Mesenchymal stem cell (in vitro differentiated cells and primary cell): Measurements from ENCODE around the gene TMEM267.

Experiments used
- DNase-seq: peaks from one replicate; pipeline ENCODE4 v3.0.0-alpha.2; 2013
- H2AFZ ChIP-seq: one replicate; pipeline ENCODE4 v1.6.1; 2013; ENCODE audit warnings: low read depth, mild to moderate bottlenecking, control low read depth, inconsistent platforms, low read length, moderate library complexity
- H2AK5ac ChIP-seq: 2 replicates; pipeline ENCODE4 v1.6.1; 2013; ENCODE audit warnings: low read length, moderate library complexity, mild to moderate bottlenecking, inconsistent platforms; ENCODE audit not compliant: severe bottlenecking
- H2BK120ac ChIP-seq: one replicate; pipeline ENCODE4 v1.6.1; 2013; ENCODE audit warnings: low read depth, mild to moderate bottlenecking, inconsistent platforms, low read length, moderate library complexity
- H2BK12ac ChIP-seq, 2 experiments: one replicate each; pipeline ENCODE4 v1.6.1; 2013; ENCODE audit warnings: inconsistent platforms in 2 of 2, low read length in 2 of 2, mild to moderate bottlenecking in 2 of 2, moderate library complexity in 2 of 2, control low read depth in 1 of 2
- H2BK15ac ChIP-seq: one replicate; pipeline ENCODE4 v1.6.1; 2013; ENCODE audit warnings: mild to moderate bottlenecking, low read depth, inconsistent platforms; ENCODE audit not compliant: poor library complexity, severe bottlenecking
- H2BK5ac ChIP-seq: 2 replicates; pipeline ENCODE4 v1.6.1; 2013; ENCODE audit warnings: low read depth, mild to moderate bottlenecking, low read length, control low read depth, inconsistent platforms; ENCODE audit not compliant: poor library complexity, severe bottlenecking
- H3K14ac ChIP-seq, 2 experiments: one replicate each; pipeline ENCODE4 v1.6.1; 2013; ENCODE audit warnings: inconsistent platforms in 2 of 2, low read length in 2 of 2, control low read depth in 1 of 2, mild to moderate bottlenecking in 1 of 2, moderate library complexity in 1 of 2
- H3K18ac ChIP-seq, 2 experiments: one replicate each; pipeline ENCODE4 v1.6.1; 2013; ENCODE audit warnings: inconsistent platforms in 2 of 2, low read length in 2 of 2, control low read depth in 1 of 2, low read depth in 1 of 2, mild to moderate bottlenecking in 1 of 2
- H3K23ac ChIP-seq, 2 experiments: one replicate each; pipeline ENCODE4 v1.6.1; 2013; ENCODE audit warnings: inconsistent platforms in 2 of 2, low read length in 2 of 2, mild to moderate bottlenecking in 2 of 2, moderate library complexity in 2 of 2, control low read depth in 1 of 2
- H3K27ac ChIP-seq: 2 replicates; pipeline ENCODE4 v1.5.1; 2013; ENCODE audit warnings: mild to moderate bottlenecking, moderate library complexity, low read length, control low read depth, inconsistent platforms; ENCODE audit not compliant: poor library complexity, severe bottlenecking
- H3K27me3 ChIP-seq, 2 experiments: 2 replicates each; pipeline versions ENCODE4 v1.6.1 to v1.7.0; 2013; ENCODE audit warnings: low read length in 2 of 2, mild to moderate bottlenecking in 2 of 2, moderate library complexity in 2 of 2, control low read depth in 1 of 2, inconsistent platforms in 1 of 2; ENCODE audit not compliant: control insufficient read depth in 1 of 2, insufficient read depth in 1 of 2
- H3K36me3 ChIP-seq, 2 experiments: 2 replicates each; pipeline versions ENCODE4 v1.6.1 to v1.7.0; 2013; ENCODE audit warnings: low read length in 2 of 2, control low read depth in 1 of 2, inconsistent platforms in 1 of 2, low read depth in 1 of 2, mild to moderate bottlenecking in 1 of 2; ENCODE audit not compliant: insufficient read depth in 2 of 2, control insufficient read depth in 1 of 2
- H3K4ac ChIP-seq, 2 experiments: one replicate each; pipeline ENCODE4 v1.6.1; 2013; ENCODE audit warnings: inconsistent platforms in 2 of 2, low read length in 2 of 2, mild to moderate bottlenecking in 2 of 2, moderate library complexity in 2 of 2, control low read depth in 1 of 2, low read depth in 1 of 2
- H3K4me1 ChIP-seq: 2 replicates; pipeline ENCODE4 v1.6.1; 2013; ENCODE audit warnings: low read depth, low read length, control low read depth; ENCODE audit not compliant: control insufficient read depth, insufficient read depth
- H3K4me2 ChIP-seq: 2 replicates; pipeline ENCODE4 v1.6.1; 2013; ENCODE audit warnings: low read length, mild to moderate bottlenecking, inconsistent platforms; ENCODE audit not compliant: poor library complexity, severe bottlenecking
- H3K4me3 ChIP-seq, 2 experiments: 2 replicates each; pipeline versions ENCODE4 v1.5.1 to v1.7.0; 2013; ENCODE audit warnings: low read length in 2 of 2, mild to moderate bottlenecking in 2 of 2, control low read depth in 1 of 2, low read depth in 1 of 2; ENCODE audit not compliant: insufficient read depth in 1 of 2
- H3K79me1 ChIP-seq: replicated peaks from 2 replicates; pipeline ENCODE4 v1.6.1; 2013; ENCODE audit warnings: mild to moderate bottlenecking, control low read depth, low read length, inconsistent platforms; ENCODE audit not compliant: poor library complexity, severe bottlenecking
- H3K9ac ChIP-seq: 2 replicates; pipeline ENCODE4 v1.7.0; 2013; ENCODE audit warnings: mild to moderate bottlenecking, low read length, moderate library complexity
- H3K9me3 ChIP-seq: 2 replicates; pipeline ENCODE4 v1.7.0; 2013; ENCODE audit warnings: mild to moderate bottlenecking, low read length; ENCODE audit not compliant: control insufficient read depth
- H4K8ac ChIP-seq: one replicate; pipeline ENCODE4 v1.6.1; 2013; ENCODE audit warnings: inconsistent platforms, mild to moderate bottlenecking, low read length, moderate library complexity
- H4K91ac ChIP-seq: one replicate; pipeline ENCODE4 v1.6.1; 2013; ENCODE audit warnings: mild to moderate bottlenecking, low read length, inconsistent platforms
- WGBS: methylation state at CpG from one replicate; pipeline ENCODE4 v1.1.7; 2013; ENCODE audit warnings: mixed read lengths; 5-methylcytosine and 5-hydroxymethylcytosine counted together

The TMEM267 gene

GRCh38 chr5:43420241-43420640 lies 63.4 kb downstream of the TMEM267 start:
- Histone ChIP-seq H3K9me3 (no peaks in the 10 kb centered on the region), H3K18ac (no peak overlapping the region), H3K4me1 (peaks cover 11% of the 10 kb centered on the region), H2AK5ac (no peak overlapping the region), H3K14ac (no peak overlapping the region), H3K4me3 (no peak overlapping the region), H3K9ac (no peak overlapping the region), H2BK12ac (no peak overlapping the region), H2BK5ac (no peak overlapping the region), H3K4ac (no peak overlapping the region), H3K79me1 (no peaks in the 10 kb centered on the region), H4K8ac (peak overlapping the region; percentile 55), H3K36me3 (no peaks in the 10 kb centered on the region), H3K27ac (no peak overlapping the region), H4K91ac (no peak overlapping the region), H3K23ac (no peak overlapping the region), H2BK15ac (no peak overlapping the region), H3K4me2 (no peak overlapping the region), H2AFZ (no peak overlapping the region), H3K27me3 (no peaks in the 10 kb centered on the region), H2BK120ac (no peak overlapping the region)
- 70% methylated on average over 3 of the region's 4 CpGs for WGBS
- DNase-seq: no peak

- Histone ChIP-seq H2BK15ac (no peak overlapping the region), H3K18ac (no peak overlapping the region), H3K36me3 (no peaks in the 10 kb centered on the region), H3K27me3 (no peaks in the 10 kb centered on the region), H3K4ac (no peak overlapping the region), H4K91ac (no peak overlapping the region), H3K4me3 (no peak overlapping the region), H3K27ac (no peak overlapping the region), H3K4me2 (no peak overlapping the region), H3K9ac (no peak overlapping the region), H3K4me1 (peaks cover 11% of the 10 kb centered on the region), H2BK12ac (no peak overlapping the region), H3K14ac (no peak overlapping the region), H4K8ac (no peak overlapping the region), H3K23ac (no peak overlapping the region), H3K79me1 (no peaks in the 10 kb centered on the region), H2AFZ (no peak overlapping the region), H2BK120ac (no peak overlapping the region), H3K9me3 (no peaks in the 10 kb centered on the region), H2AK5ac (no peak overlapping the region), H2BK5ac (no peak overlapping the region)
- WGBS: 83% methylated on average over 2 of the region's 2 CpGs
- DNase-seq: no peak
Observed at GRCh38 chr5:43418561-43418960, 65.1 kb downstream of the TMEM267 start.

- Histone ChIP-seq H3K14ac (no peak overlapping the region), H3K18ac (no peak overlapping the region), H2BK5ac (no peak overlapping the region), H3K27me3 (no peaks in the 10 kb centered on the region), H2AFZ (no peak overlapping the region), H4K91ac (no peak overlapping the region), H3K36me3 (no peaks in the 10 kb centered on the region), H4K8ac (no peak overlapping the region), H3K9ac (no peak overlapping the region), H2BK12ac (no peak overlapping the region), H3K23ac (no peak overlapping the region), H3K79me1 (no peaks in the 10 kb centered on the region), H3K9me3 (no peaks in the 10 kb centered on the region), H2AK5ac (no peak overlapping the region), H2BK120ac (no peak overlapping the region), H2BK15ac (no peak overlapping the region), H3K4ac (no peak overlapping the region), H3K27ac (no peak overlapping the region), H3K4me3 (no peak overlapping the region), H3K4me1 (peaks cover 11% of the 10 kb centered on the region), H3K4me2 (no peak overlapping the region)
- no peak for DNase-seq
- WGBS: 47% methylated on average over 2 of the region's 3 CpGs
Observed at GRCh38 chr5:43416803-43417394, 66.8 kb downstream of the TMEM267 start.

- H4K8ac ChIP-seq: no peak overlapping the region
- no peak overlapping the region for H3K14ac ChIP-seq
- H2AFZ ChIP-seq: no peak overlapping the region
- no peak for DNase-seq
- H3K18ac ChIP-seq: no peak overlapping the region
- H3K4me1 ChIP-seq: peaks cover 6% of the 10 kb centered on the region
- no peak overlapping the region for H3K23ac ChIP-seq
- H2BK15ac ChIP-seq: no peak overlapping the region
- no peak overlapping the region for H3K4ac ChIP-seq
- H3K27ac ChIP-seq: no peak overlapping the region
- no peaks in the 10 kb centered on the region for H3K79me1 ChIP-seq
- H3K4me2 ChIP-seq: no peak overlapping the region
- H2AK5ac ChIP-seq: no peak overlapping the region
- no peak overlapping the region for H2BK120ac ChIP-seq
- no peak overlapping the region for H2BK5ac ChIP-seq
- H3K36me3 ChIP-seq: no peaks in the 10 kb centered on the region
- H3K9ac ChIP-seq: no peak overlapping the region
- no peak overlapping the region for H2BK12ac ChIP-seq
- no peaks in the 10 kb centered on the region for H3K9me3 ChIP-seq
- whole genome bisulfite sequencing: 91% methylated on average over 1 of the region's 3 CpGs
- no peak overlapping the region for H3K4me3 ChIP-seq
- no peak overlapping the region for H4K91ac ChIP-seq
- H3K27me3 ChIP-seq: no peaks in the 10 kb centered on the region
Observed at GRCh38 chr5:43415935-43416802, 67.5 kb downstream of the TMEM267 start.
